Subcutaneous adipose tissue (tissue), 4 donors: ENCODE measurements around the gene ABCB11. TPM values are rescaled to one million over a fixed set of nuclear protein-coding genes. Genes with fewer than 3 reads are reported as not detected.

ENCODE experiments used
- CTCF ChIP-seq: fragments of 450-650 bp; IDR thresholded peaks from one replicate; pipeline ENCODE4 v1.5.1; 2016; ENCODE audit warnings: low read depth, mild to moderate bottlenecking, control low read depth, antibody characterized with exemption, moderate library complexity
- total RNA-seq, 4 donors: library from RNA; depleted of rRNA; stranded (reverse); fragments of >200 nt; gene quantifications; one replicate each; pipeline ENCODE4 v1.1.0, GENCODE V29; 2016

The ABCB11 gene
- total RNA-seq, 4 donors from 2014 or later: 4.6 to 89.1 (median 13.1) TPM

GRCh38 chr2:168894720-168895119, 136.4 kb downstream of the ABCB11 start:
- TF ChIP-seq CTCF: no peak

GRCh38 chr2:168894101-168894500, 137.0 kb downstream of the ABCB11 start:
- no peak for TF ChIP-seq CTCF

GRCh38 chr2:168892327-168892726, 138.8 kb downstream of the ABCB11 start:
- no peak for TF ChIP-seq CTCF

DNA sequence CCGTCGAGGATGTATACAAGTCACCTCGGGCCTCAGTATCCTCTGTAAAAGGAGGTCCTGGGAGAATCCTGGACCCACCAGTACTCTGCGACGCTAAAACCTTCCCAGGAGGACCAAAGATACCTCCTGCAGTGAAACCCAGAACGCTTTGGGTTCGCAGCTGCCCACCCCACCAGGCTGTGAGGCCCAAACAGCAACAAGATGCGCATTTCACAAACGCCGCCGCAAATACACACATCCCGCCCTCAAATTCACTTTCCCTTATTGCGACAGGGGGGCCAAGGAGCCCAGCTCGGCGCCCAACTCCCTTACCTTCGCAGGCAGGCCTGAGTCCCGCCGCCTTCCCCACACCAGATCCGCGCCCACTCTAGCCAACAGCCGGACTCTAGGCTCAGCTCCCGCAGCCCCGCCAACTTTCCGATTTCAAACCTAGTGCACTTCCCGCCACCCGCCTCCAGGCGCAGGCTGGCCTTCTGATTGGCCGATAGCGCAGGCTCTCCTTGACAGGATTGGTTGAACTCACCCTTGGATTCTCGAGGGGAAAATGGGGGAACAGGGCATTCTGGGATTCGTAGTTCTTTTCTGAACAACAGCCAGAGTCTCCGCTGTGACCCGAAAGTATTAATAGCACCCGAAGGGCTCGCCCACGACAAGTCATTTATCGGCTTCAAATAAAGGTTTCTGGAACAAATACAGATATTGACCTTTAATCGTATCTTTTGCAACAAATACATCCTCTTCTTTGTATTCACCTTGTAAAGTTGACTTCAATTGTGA, 140.9 kb downstream of the ABCB11 start, which contains the start of gene SPC25:
SPC25 (minus strand) TSS at position 425 of the 777 bp plus-strand sequence. CDS start 911 bp downstream, outside the sequence.
- no peak for TF ChIP-seq CTCF

DNA sequence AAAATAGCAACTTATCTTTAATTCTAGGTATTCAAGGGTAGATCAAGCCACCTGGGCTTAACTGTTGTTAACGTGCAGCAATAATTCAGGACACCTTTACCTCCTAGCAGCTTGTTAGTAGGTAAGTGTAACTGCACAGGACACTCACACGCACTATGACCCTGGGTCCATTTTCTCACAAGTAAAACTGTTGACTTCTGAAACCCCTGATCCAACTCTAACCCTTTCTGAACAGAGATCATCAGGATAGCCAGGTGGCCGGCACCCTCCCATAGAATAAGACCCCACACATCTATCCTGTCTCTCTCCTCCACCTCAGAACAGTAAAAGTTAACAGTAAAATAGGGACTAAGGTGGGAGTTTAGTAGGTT, 141.5 kb downstream of the ABCB11 start:
- no peak for TF ChIP-seq CTCF

GRCh38 chr2:168884975-168885374, 146.1 kb downstream of the ABCB11 start:
- TF ChIP-seq CTCF: no peak

DNA sequence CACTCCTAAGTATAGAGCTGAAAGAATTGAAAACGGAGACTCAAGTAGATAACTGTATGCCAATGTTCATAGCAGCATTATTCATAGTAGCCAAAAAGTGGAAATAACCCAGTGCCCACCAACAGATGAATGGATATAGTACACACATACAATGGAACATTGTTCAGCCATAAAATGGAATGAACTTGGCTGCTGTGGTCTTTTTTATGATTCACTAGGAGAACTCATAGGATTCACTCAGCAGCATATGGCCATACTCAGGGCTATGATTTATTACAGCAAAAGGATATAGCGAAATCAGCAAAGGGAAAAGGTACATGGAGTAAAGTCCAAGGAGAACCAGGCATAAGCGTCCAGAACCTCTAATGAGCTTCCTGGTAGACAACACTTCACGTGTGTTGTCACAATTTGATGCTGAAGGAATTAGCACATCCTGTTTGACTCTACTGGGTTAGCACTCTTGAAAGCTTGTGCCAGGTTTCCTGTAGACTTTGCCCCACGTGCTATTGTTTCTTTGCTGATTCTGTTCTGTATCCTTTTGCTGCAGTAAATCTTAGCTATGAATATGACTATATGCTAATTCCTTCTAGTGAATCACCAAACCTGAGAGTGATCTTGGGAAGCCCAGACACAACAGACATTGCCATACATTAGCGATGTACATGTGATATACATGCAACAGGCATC, 156.6 kb downstream of the ABCB11 start:
- TF ChIP-seq CTCF: no peak

Other genes starting within 250 kb of the ABCB11 start
- 100 to 1,000 TPM in 1 of 4 donors, 10 to 100 TPM in 3; 24.6 to 118 (median 68.8) TPM for gene NOSTRIN, start 228.7 kb downstream of the ABCB11 start, total RNA-seq
- gene SPC25, start 140.9 kb downstream of the ABCB11 start, total RNA-seq: not detected
- gene G6PC2, start 130.0 kb downstream of the ABCB11 start, total RNA-seq: not detected
- gene DHRS9, start 38.2 kb upstream of the ABCB11 start, total RNA-seq: 100 to 1,000 TPM in 1 of 4 donors, 10 to 100 TPM in 2, 1 to 10 TPM in 1; 4.3 to 130 (median 18.8) TPM